ENCODE results near the gene MACF1. TPM values are rescaled to one million over a fixed set of nuclear protein-coding genes. Genes with fewer than 3 reads are reported as not detected.
"Not testable (repeated sequence)": the region's sequence is repeated elsewhere in the genome, so short reads cannot be mapped to it uniquely, and the experiment has no call there.

MACF1 gene
- total RNA-seq, 1 donor from 2014 or later, result 653 TPM

- no peak for DNase-seq
These were observed 290.3 kb downstream of the MACF1 start for GRCh38 chr1:39494671-39495410.

GRCh38 chr1:39496520-39496919, 292.0 kb downstream of the MACF1 start:
- not testable (repeated sequence) for DNase-seq

- DNase-seq, result no peak
These were observed 293.1 kb downstream of the MACF1 start for GRCh38 chr1:39497585-39497984.

GRCh38 chr1:39498096-39498710, 293.7 kb downstream of the MACF1 start:
- not testable (repeated sequence) for DNase-seq

GRCh38 chr1:39498821-39499220, 294.3 kb downstream of the MACF1 start:
- DNase-seq, result not testable (repeated sequence)

GRCh38 chr1:39499668-39500067, 295.2 kb downstream of the MACF1 start:
- no peak for DNase-seq

GRCh38 chr1:39500862-39501389, 296.4 kb downstream of the MACF1 start:
- DNase-seq, result no peak

GRCh38 chr1:39501666-39502065, 297.2 kb downstream of the MACF1 start:
- DNase-seq, result no peak

- not testable (repeated sequence) for DNase-seq
These were observed 299.9 kb downstream of the MACF1 start for GRCh38 chr1:39504436-39504835.

- no peak for DNase-seq
These were observed 300.8 kb downstream of the MACF1 start for GRCh38 chr1:39505289-39505688.

GRCh38 chr1:39507230-39507928, 302.9 kb downstream of the MACF1 start:
- peak; percentile 36 for DNase-seq

GRCh38 chr1:39508266-39508665, 303.8 kb downstream of the MACF1 start:
- DNase-seq, result no peak

GRCh38 chr1:39508857-39509305, 304.4 kb downstream of the MACF1 start:
- DNase-seq, result peak; percentile 13

- peak; percentile 58 for DNase-seq
These were observed 305.0 kb downstream of the MACF1 start for GRCh38 chr1:39509360-39510009.

GRCh38 chr1:39510570-39511186, 306.2 kb downstream of the MACF1 start:
- DNase-seq, result not testable (repeated sequence)

GRCh38 chr1:39511477-39511876, 307.0 kb downstream of the MACF1 start:
- not testable (repeated sequence) for DNase-seq

- DNase-seq, result not testable (repeated sequence)
These were observed 307.8 kb downstream of the MACF1 start for GRCh38 chr1:39512234-39512847.

GRCh38 chr1:39514710-39515124, 310.2 kb downstream of the MACF1 start:
- DNase-seq, result peak; percentile 26

GRCh38 chr1:39515131-39516086, 310.9 kb downstream of the MACF1 start:
- DNase-seq, result peak; percentile 67

GRCh38 chr1:39516841-39517240, 312.3 kb downstream of the MACF1 start:
- DNase-seq, result not testable (repeated sequence)
